Gastrocnemius medialis (tissue), 4 donors: ENCODE results near the gene ANXA2R.

ENCODE experiments used
- POLR2A ChIP-seq, 2 donors: fragments of 450-650 bp; IDR thresholded peaks; one replicate each; pipeline ENCODE4 v1.6.1; 2017; ENCODE audit warnings: antibody characterized with exemption in 2 of 2, mild to moderate bottlenecking in 2 of 2, moderate library complexity in 2 of 2
- TF ChIP-seq, protein P1 (sequence below), 5 experiments: fragments of 450-650 bp in 3 of 5; fragments of 200-600 bp in 2 of 5; sonication (generic) in 2 of 5; IDR thresholded peaks in 4 of 5; conservative IDR thresholded peaks in 1 of 5; 1 replicate in 4 of 5; 2 replicates in 1 of 5; pipeline ENCODE4 v1.5.1; 2016 to 2019; ENCODE audit warnings: antibody characterized with exemption in 5 of 5, mild to moderate bottlenecking in 3 of 5, moderate library complexity in 3 of 5

DNA sequence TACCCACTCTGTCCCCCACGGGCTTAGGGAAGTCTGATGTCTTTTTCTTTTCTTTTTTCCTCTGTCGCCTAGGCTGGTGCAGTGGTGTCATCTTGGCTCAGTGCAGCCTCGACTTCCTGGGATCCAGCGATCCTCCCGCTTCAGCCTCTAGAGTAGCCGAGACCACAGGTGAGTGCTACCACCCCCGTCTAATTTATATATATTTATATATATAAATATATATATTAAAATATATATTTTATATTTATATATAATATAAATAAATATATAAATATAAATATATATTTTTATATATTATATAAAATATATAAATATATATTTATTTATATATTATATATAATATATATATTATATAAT lies 3.3 kb upstream of the ANXA2R start:
- TF ChIP-seq, protein P1, sequence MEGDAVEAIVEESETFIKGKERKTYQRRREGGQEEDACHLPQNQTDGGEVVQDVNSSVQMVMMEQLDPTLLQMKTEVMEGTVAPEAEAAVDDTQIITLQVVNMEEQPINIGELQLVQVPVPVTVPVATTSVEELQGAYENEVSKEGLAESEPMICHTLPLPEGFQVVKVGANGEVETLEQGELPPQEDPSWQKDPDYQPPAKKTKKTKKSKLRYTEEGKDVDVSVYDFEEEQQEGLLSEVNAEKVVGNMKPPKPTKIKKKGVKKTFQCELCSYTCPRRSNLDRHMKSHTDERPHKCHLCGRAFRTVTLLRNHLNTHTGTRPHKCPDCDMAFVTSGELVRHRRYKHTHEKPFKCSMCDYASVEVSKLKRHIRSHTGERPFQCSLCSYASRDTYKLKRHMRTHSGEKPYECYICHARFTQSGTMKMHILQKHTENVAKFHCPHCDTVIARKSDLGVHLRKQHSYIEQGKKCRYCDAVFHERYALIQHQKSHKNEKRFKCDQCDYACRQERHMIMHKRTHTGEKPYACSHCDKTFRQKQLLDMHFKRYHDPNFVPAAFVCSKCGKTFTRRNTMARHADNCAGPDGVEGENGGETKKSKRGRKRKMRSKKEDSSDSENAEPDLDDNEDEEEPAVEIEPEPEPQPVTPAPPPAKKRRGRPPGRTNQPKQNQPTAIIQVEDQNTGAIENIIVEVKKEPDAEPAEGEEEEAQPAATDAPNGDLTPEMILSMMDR (IDR thresholded peaks at IDR 0.05 in 4 of 5, conservative IDR thresholded peaks at IDR 0.05 in 1 of 5) = no peak
- no peak for TF ChIP-seq POLR2A (IDR thresholded peaks at IDR 0.05)
